ENCODE results near the gene P2RY2. TPM values are rescaled to one million over a fixed set of nuclear protein-coding genes. Genes with fewer than 3 reads are reported as not detected.

Gene P2RY2
- total RNA-seq, 2 donors from 2014 or later = 3.5 to 5.7 TPM

GRCh38 chr11:73184953-73185671 lies 33.0 kb upstream of the P2RY2 start:
- ATAC-seq (ENCODE audit: insufficient number of reproducible peaks, low FRiP score, low read depth) = no peak
- TF ChIP-seq CTCF (IDR thresholded peaks at IDR 0.05) = peak; percentile 73
- Histone ChIP-seq H3K27me3 (replicated peaks; ENCODE audit: insufficient read depth) (no peaks in the 10 kb centered on the region), H3K4me3 (peak overlapping the region; percentile 16), H3K9me3 (no peaks in the 10 kb centered on the region), H3K27ac (peak overlapping the region; percentile 77 to 86), H3K36me3 (no peaks in the 10 kb centered on the region), H3K4me1 (ENCODE audit: control insufficient read depth in 1 of 2, low read depth in 2 of 2) (peaks cover 16 to 48% of the 10 kb centered on the region in 2 donors)
- no peak for DNase-seq (ENCODE audit: low spot score)

- H3K36me3 ChIP-seq = no peaks in the 10 kb centered on the region
- H3K4me1 ChIP-seq (ENCODE audit: control insufficient read depth in 1 of 2, low read depth in 2 of 2) = peaks cover 16 to 48% of the 10 kb centered on the region in 2 donors
- DNase-seq (ENCODE audit: low spot score) (peak; percentile 62), ATAC-seq (ENCODE audit: insufficient number of reproducible peaks, low FRiP score, low read depth) (peak; percentile 65)
- H3K27me3 ChIP-seq (replicated peaks; ENCODE audit: insufficient read depth) = no peaks in the 10 kb centered on the region
- no peak for TF ChIP-seq CTCF (IDR thresholded peaks at IDR 0.05)
- peak overlapping the region; percentile 16 for H3K4me3 ChIP-seq
- H3K27ac ChIP-seq = peak overlapping the region; percentile 77 to 86
- H3K9me3 ChIP-seq = no peaks in the 10 kb centered on the region
These were observed 32.3 kb upstream of the P2RY2 start for GRCh38 chr11:73185680-73186293.

- no peak for DNase-seq (ENCODE audit: low spot score)
- Histone ChIP-seq H3K27ac (peak overlapping the region; percentile 77 to 86), H3K36me3 (no peaks in the 10 kb centered on the region), H3K4me3 (peak overlapping the region; percentile 16), H3K27me3 (replicated peaks; ENCODE audit: insufficient read depth) (no peaks in the 10 kb centered on the region), H3K9me3 (no peaks in the 10 kb centered on the region), H3K4me1 (ENCODE audit: control insufficient read depth in 1 of 2, low read depth in 2 of 2) (peaks cover 16 to 48% of the 10 kb centered on the region in 2 donors)
- no peak for TF ChIP-seq CTCF (IDR thresholded peaks at IDR 0.05)
- ATAC-seq (ENCODE audit: insufficient number of reproducible peaks, low FRiP score, low read depth) = peak; percentile 52
These were observed 31.7 kb upstream of the P2RY2 start for GRCh38 chr11:73186294-73186850.

- no peak for DNase-seq (ENCODE audit: low spot score)
- no peak for TF ChIP-seq CTCF (IDR thresholded peaks at IDR 0.05)
- H3K4me1 ChIP-seq (ENCODE audit: control insufficient read depth in 1 of 2, low read depth in 2 of 2) = peaks cover 16 to 48% of the 10 kb centered on the region in 2 donors
These were observed 31.2 kb upstream of the P2RY2 start for GRCh38 chr11:73186886-73187285.

GRCh38 chr11:73187854-73188253 lies 30.2 kb upstream of the P2RY2 start:
- Histone ChIP-seq H3K4me1 (ENCODE audit: control insufficient read depth in 1 of 2, low read depth in 2 of 2) (peaks cover 16 to 48% of the 10 kb centered on the region in 2 donors), H3K4me3 (no peak overlapping the region), H3K27ac (no peak overlapping the region), H3K36me3 (no peaks in the 10 kb centered on the region), H3K27me3 (replicated peaks; ENCODE audit: insufficient read depth) (no peaks in the 10 kb centered on the region), H3K9me3 (no peaks in the 10 kb centered on the region)
- no peak for ATAC-seq (ENCODE audit: insufficient number of reproducible peaks, low FRiP score, low read depth)
- DNase-seq (ENCODE audit: low spot score) = no peak
- TF ChIP-seq CTCF (IDR thresholded peaks at IDR 0.05) = no peak

More at GRCh38 chr11:73186886-73187285, 31.2 kb upstream of the P2RY2 start:
- no peak for ATAC-seq (ENCODE audit: insufficient number of reproducible peaks, low FRiP score, low read depth)
- Histone ChIP-seq H3K4me3 (no peak overlapping the region), H3K27ac (no peak overlapping the region), H3K27me3 (replicated peaks; ENCODE audit: insufficient read depth) (no peaks in the 10 kb centered on the region), H3K9me3 (no peaks in the 10 kb centered on the region), H3K36me3 (no peaks in the 10 kb centered on the region)
